K562 (cell line): ENCODE measurements around the gene KLRK1. TPM values are rescaled to one million over a fixed set of nuclear protein-coding genes. Genes with fewer than 3 reads are reported as not detected.

Experiments
- ARNT ChIP-seq, 2 experiments: fragments of 450-650 bp; IDR thresholded peaks; 2 replicates each; pipeline ENCODE4 v1.6.1; 2016; ENCODE audit warnings: mild to moderate bottlenecking in 1 of 2
- ATF7 ChIP-seq: fragments of 450-650 bp; IDR thresholded peaks from 2 replicates; pipeline ENCODE4 v1.7.1; 2014; ENCODE audit warnings: mild to moderate bottlenecking, moderate library complexity
- CEBPG ChIP-seq, 3 experiments: fragments of 200-800 bp in 1 of 3; sonication (Bioruptor generic) in 1 of 3; sonication (generic) in 1 of 3; formaldehyde crosslinking in 1 of 3; IDR thresholded peaks in 2 of 3; conservative IDR thresholded peaks in 1 of 3; 2 replicates each; pipeline versions ENCODE4 v1.6.1 to v1.8.0; 2016 to 2022; ENCODE audit warnings: missing compliant biosample characterization in 2 of 3, missing genetic modification characterization in 2 of 3, mild to moderate bottlenecking in 1 of 3, missing genetic modification reagents in 1 of 3
- DIDO1 ChIP-seq: fragments of 450-650 bp; IDR thresholded peaks from 2 replicates; pipeline ENCODE4 v1.6.1; 2016; ENCODE audit warnings: low read depth, missing biosample characterization, missing genetic modification characterization
- MEF2A ChIP-seq: IDR thresholded peaks from 2 replicates; pipeline ENCODE4 v1.6.1; 2011; ENCODE audit warnings: low read depth, mild to moderate bottlenecking, low read length, moderate library complexity; ENCODE audit not compliant: control insufficient read depth
- NR2F6 ChIP-seq: fragments of 450-650 bp; formaldehyde crosslinking; IDR thresholded peaks from 2 replicates; pipeline ENCODE4 v1.4.0; 2020; ENCODE audit warnings: mild to moderate bottlenecking
- PTRF ChIP-seq: fragments of 450-650 bp; IDR thresholded peaks from 2 replicates; pipeline ENCODE4 v1.6.1; 2016; ENCODE audit warnings: mild to moderate bottlenecking, missing genetic modification characterization, missing compliant biosample characterization
- RBM17 ChIP-seq: fragments of 200-400 bp; formaldehyde crosslinking; IDR thresholded peaks from 2 replicates; pipeline ENCODE4 v1.6.1; 2017; ENCODE audit warnings: low read depth, mild to moderate bottlenecking, low read length, borderline replicate concordance
- ZBTB2 ChIP-seq: fragments of 450-650 bp; IDR thresholded peaks from 2 replicates; pipeline ENCODE4 v1.6.1; 2016; ENCODE audit warnings: antibody characterized with exemption
- ZKSCAN8 ChIP-seq: fragments of 200-800 bp; sonication (Bioruptor generic); IDR thresholded peaks from 2 replicates; pipeline ENCODE4 v1.6.1; 2016; ENCODE audit warnings: missing genetic modification characterization, missing compliant biosample characterization
- ZNF318 ChIP-seq, 2 experiments: fragments of 450-650 bp; IDR thresholded peaks; 2 replicates each; pipeline ENCODE4 v1.6.1; 2016; ENCODE audit warnings: mild to moderate bottlenecking in 2 of 2, borderline replicate concordance in 1 of 2, low read depth in 1 of 2, moderate library complexity in 1 of 2
- ZNF395 ChIP-seq: fragments of 200-800 bp; sonication (Bioruptor generic); IDR thresholded peaks from 2 replicates; pipeline ENCODE4 v1.6.1; 2017; ENCODE audit warnings: missing genetic modification characterization, missing compliant biosample characterization
- ZNF436 ChIP-seq: fragments of 250-450, 450-650 bp; sonication (Bioruptor Pico); formaldehyde crosslinking; IDR thresholded peaks from 2 replicates; pipeline ENCODE4 v1.7.0; 2020; ENCODE audit warnings: mild to moderate bottlenecking
- polyA plus RNA-seq, 8 experiments: library from polyadenylated mRNA; depleted of rRNA in 4 of 8; stranded (reverse) in 5 of 8; unstranded in 3 of 8; fragments of >200 nt; fragmentation: Nextera tagmentation in 2 of 8; fragmentation: Illumina TruSeq in 1 of 8; extraction: Ambion mirVana in 2 of 8; extraction: Trizol in 1 of 8; gene quantifications; 2 replicates each; pipeline versions ENCODE4 v1.2.1 to v1.2.3, GENCODE V29; 2011 to 2014; ENCODE audit warnings: inconsistent platforms in 1 of 8, missing spikeins in 1 of 8
- total RNA-seq, 7 experiments: library from RNA; depleted of rRNA in 6 of 7; stranded (reverse); fragments of >200 nt in 6 of 7; fragmentation: Illumina TruSeq in 2 of 7; extraction: Trizol in 2 of 7; gene quantifications; 2 replicates each; pipeline versions ENCODE4 v1.2.1 to v1.2.3, GENCODE V29; 2011 to 2021; ENCODE audit warnings: low replicate concordance in 1 of 7

Gene KLRK1
- total and polyA plus RNA-seq, 9 of the 15 experiments (the other 6 are each of a cell fraction or from before 2014, with no cell fraction given), result 0.03 to 0.09 (median 0.06) TPM; not detected in 3

GRCh38 chr12:10362828-10363657 is 26.8 kb downstream of the KLRK1 start (continued):
- peak; percentile 24; the same call in 1 of the 2 replicates for TF ChIP-seq ZNF395 (CRISPR knock-in tag)
- TF ChIP-seq ATF7, result peak; percentile 95
- TF ChIP-seq PTRF, result no peak
- TF ChIP-seq ZNF436 (CRISPR knock-in tag), result no peak
- TF ChIP-seq NR2F6 (CRISPR knock-in tag), result no peak
- no peak for TF ChIP-seq RBM17
- peak; percentile 41 to 53; a peak in 1 of 4 replicates for TF ChIP-seq ARNT (IDR thresholded peaks at IDR 0.05)
- TF ChIP-seq ZBTB2, result no peak
- no peak for TF ChIP-seq CEBPG (CRISPR knock-in tag; IDR thresholded peaks at IDR 0.05)
- 0 out of 4 replicates have a peak, but pooled peaks of 1 of the 2 experiments have one; percentile 28 for TF ChIP-seq CEBPG (tag; conservative IDR thresholded peaks at IDR 0.05 in 1 of 2, IDR thresholded peaks at IDR 0.05 in 1 of 2)
- TF ChIP-seq DIDO1 (tag), result no peak
- 0 out of 4 replicates have a peak, but pooled peaks of 1 of the 2 experiments have one; percentile 41 for TF ChIP-seq ZNF318 (IDR thresholded peaks at IDR 0.05; ENCODE audit: borderline replicate concordance in 1 of 2, low read depth in 1 of 2)
- peak; percentile 95 for TF ChIP-seq ZKSCAN8 (CRISPR knock-in tag)
- peak; percentile 6; the same call in 1 of the 2 replicates for TF ChIP-seq MEF2A
